ENCODE results near the gene MRPL1. TPM values are rescaled to one million over a fixed set of nuclear protein-coding genes. Genes with fewer than 3 reads are reported as not detected.

MRPL1 gene
- total RNA-seq, 4 donors from 2014 or later = 12.1 to 25.9 (median 19.0) TPM

DNA sequence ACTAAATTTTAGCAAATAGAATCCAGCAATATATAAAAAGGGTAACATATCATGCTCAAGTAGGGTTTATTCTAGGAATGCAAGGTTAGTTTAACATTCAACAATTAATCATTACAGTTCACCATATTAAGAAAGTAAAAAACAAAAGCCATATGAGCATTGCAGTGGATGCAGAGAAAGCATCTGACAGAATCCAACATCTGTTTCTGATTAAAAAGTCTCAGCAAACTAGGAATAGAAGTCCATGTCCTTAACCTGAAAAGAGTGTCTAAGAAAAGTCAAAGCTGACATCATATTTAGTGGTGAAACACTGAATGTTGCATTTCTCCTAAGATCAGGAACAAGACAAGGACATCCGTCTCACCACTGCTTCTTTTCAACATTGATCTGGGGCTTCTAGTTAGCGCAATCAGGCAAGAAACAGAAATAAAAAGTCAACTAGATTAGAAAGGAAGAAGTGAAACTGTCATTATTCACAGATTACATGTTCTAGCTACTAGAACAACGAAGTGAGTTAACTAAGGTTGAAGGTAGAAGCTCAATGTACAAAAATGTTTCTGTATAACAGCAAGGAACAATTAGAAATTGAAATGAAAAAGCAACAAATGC, 49.3 kb downstream of the MRPL1 start:
- H3K27me3 ChIP-seq = no peaks in the 10 kb centered on the region
- no peaks in the 10 kb centered on the region for H3K36me3 ChIP-seq
- WGBS, 2 donors = 94 to 95% methylated on average over 3 of the region's 3 CpGs
- no peak overlapping the region for H3K27ac ChIP-seq
- H3K4me1 ChIP-seq = no peaks in the 10 kb centered on the region
- no peak for DNase-seq
- H3K9me3 ChIP-seq = no peaks in the 10 kb centered on the region
- TF ChIP-seq CTCF (IDR thresholded peaks at IDR 0.05) (no peak), POLR2A (IDR thresholded peaks at IDR 0.05) (no peak)
- no peak overlapping the region for H3K4me3 ChIP-seq (replicated peaks in 1 of 3)
- intact Hi-C loops (cut with DNase I) = no loop called here

DNA sequence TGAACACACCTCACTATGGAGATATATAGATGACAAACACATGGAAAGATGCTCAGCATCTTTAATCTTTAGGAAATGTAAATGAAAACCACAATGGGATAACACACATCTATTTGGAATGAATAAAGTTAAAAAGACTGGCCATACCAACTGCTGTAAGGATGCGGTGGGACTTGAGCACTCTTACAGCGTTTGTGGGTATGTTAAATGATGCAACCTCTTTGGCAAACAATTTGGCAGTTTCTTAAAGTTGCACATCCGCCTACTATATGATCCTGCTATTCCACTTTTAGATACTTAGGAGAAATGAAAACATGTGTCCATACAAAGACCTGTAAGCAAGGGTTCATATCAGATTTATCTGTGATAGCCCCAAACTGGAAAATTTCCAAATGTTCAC, 50.7 kb downstream of the MRPL1 start:
- DNase-seq = no peak
- H3K4me1 ChIP-seq = peaks cover 1 to 3% of the 10 kb centered on the region in 2 donors
- WGBS, 2 donors = 91 to 94% methylated on average over 3 of the region's 3 CpGs
- TF ChIP-seq POLR2A (IDR thresholded peaks at IDR 0.05) = no peak
- TF ChIP-seq CTCF (IDR thresholded peaks at IDR 0.05) = no peak
- no peak overlapping the region for H3K4me3 ChIP-seq (replicated peaks in 1 of 3)
- no peaks in the 10 kb centered on the region for H3K27me3 ChIP-seq
- H3K27ac ChIP-seq = no peak overlapping the region
- no peaks in the 10 kb centered on the region for H3K9me3 ChIP-seq
- H3K36me3 ChIP-seq = no peaks in the 10 kb centered on the region
- intact Hi-C loops (cut with DNase I) = no loop called here

DNA sequence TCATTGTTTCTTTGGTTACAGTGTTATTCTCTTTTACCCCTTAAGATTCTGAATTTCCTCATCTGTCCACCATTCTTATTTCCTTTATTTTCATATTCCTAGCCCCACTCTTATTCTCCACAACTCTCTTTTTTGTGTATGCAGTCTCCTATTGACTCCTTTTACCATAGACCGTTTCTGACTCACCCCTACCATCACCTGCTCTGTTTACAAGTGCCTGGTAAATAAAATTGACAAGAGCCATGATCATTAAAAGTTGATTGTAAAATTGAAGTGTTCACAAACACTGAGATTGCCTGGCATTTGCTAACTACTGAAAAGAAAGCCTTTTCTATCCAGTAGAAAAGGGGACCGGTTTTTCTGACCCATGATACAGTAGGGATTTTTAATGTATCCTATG, 54.4 kb downstream of the MRPL1 start:
- H3K4me1 ChIP-seq = peaks cover 7 to 14% of the 10 kb centered on the region in 2 donors
- no peak for DNase-seq
- no peak overlapping the region for H3K4me3 ChIP-seq (replicated peaks in 1 of 3)
- no peaks in the 10 kb centered on the region for H3K9me3 ChIP-seq
- no peak overlapping the region for H3K27ac ChIP-seq
- 92 to 97% methylated on average over 2 of the region's 2 CpGs for WGBS, 2 donors
- intact Hi-C loops (cut with DNase I) = no loop called here
- TF ChIP-seq POLR2A (IDR thresholded peaks at IDR 0.05) (no peak), CTCF (IDR thresholded peaks at IDR 0.05) (no peak)
- no peaks in the 10 kb centered on the region for H3K27me3 ChIP-seq
- no peaks in the 10 kb centered on the region for H3K36me3 ChIP-seq

DNA sequence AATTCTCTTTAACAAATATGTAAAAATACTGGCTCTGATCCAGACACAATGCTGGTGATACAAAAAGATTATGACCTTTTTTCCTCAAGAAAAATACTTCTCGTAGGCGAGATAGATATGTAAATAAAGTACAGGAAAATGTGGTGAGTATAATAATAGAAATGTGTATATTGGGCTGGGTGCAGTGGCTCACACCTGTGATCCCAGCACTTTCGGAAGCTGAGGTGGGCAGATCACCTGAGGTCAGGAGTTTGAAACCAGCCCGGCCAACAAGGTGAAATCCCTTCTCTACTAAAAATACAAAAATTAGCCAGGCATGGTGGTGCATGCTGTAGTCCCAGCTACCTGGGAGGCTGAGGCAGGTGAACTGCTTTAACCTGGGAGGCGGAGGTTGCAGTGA, 55.0 kb downstream of the MRPL1 start:
- DNase-seq = no peak
- intact Hi-C loops (cut with DNase I) = no loop called here
- H3K36me3 ChIP-seq = no peaks in the 10 kb centered on the region
- H3K4me3 ChIP-seq (replicated peaks in 1 of 3) = no peak overlapping the region
- H3K27ac ChIP-seq = no peak overlapping the region
- H3K9me3 ChIP-seq = no peaks in the 10 kb centered on the region
- H3K27me3 ChIP-seq = no peaks in the 10 kb centered on the region
- peaks cover 7 to 14% of the 10 kb centered on the region in 2 donors for H3K4me1 ChIP-seq
- TF ChIP-seq POLR2A (IDR thresholded peaks at IDR 0.05) (no peak), CTCF (IDR thresholded peaks at IDR 0.05) (no peak)
- WGBS, 2 donors = 83 to 93% methylated on average over 5 of the region's 5 CpGs

GRCh38 chr4:77920371-77920770, 57.7 kb downstream of the MRPL1 start:
- 87 to 88% methylated on average over 3 of the region's 3 CpGs for WGBS, 2 donors
- TF ChIP-seq POLR2A (IDR thresholded peaks at IDR 0.05) (no peak), CTCF (IDR thresholded peaks at IDR 0.05) (no peak)
- intact Hi-C loops (cut with DNase I) = no loop called here
- Histone ChIP-seq H3K4me1 (peaks cover 7 to 14% of the 10 kb centered on the region in 2 donors), H3K36me3 (no peaks in the 10 kb centered on the region), H3K27ac (no peak overlapping the region), H3K9me3 (no peaks in the 10 kb centered on the region), H3K27me3 (no peaks in the 10 kb centered on the region), H3K4me3 (replicated peaks in 1 of 3) (no peak overlapping the region)
- DNase-seq = no peak

Data from thyroid gland (tissue), 4 donors.